ENCODE data around the gene PITRM1. TPM values are rescaled to one million over a fixed set of nuclear protein-coding genes. Genes with fewer than 3 reads are reported as not detected.

The PITRM1 gene
- total RNA-seq, 4 donors from 2014 or later = 73.1 to 109 (median 81.8) TPM

- TF ChIP-seq, protein P1, sequence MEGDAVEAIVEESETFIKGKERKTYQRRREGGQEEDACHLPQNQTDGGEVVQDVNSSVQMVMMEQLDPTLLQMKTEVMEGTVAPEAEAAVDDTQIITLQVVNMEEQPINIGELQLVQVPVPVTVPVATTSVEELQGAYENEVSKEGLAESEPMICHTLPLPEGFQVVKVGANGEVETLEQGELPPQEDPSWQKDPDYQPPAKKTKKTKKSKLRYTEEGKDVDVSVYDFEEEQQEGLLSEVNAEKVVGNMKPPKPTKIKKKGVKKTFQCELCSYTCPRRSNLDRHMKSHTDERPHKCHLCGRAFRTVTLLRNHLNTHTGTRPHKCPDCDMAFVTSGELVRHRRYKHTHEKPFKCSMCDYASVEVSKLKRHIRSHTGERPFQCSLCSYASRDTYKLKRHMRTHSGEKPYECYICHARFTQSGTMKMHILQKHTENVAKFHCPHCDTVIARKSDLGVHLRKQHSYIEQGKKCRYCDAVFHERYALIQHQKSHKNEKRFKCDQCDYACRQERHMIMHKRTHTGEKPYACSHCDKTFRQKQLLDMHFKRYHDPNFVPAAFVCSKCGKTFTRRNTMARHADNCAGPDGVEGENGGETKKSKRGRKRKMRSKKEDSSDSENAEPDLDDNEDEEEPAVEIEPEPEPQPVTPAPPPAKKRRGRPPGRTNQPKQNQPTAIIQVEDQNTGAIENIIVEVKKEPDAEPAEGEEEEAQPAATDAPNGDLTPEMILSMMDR (IDR thresholded peaks at IDR 0.05; ENCODE audit: low read depth) = no peak
Observed at GRCh38 chr10:3169673-3170072, 2.9 kb downstream of the PITRM1 start.

- TF ChIP-seq, protein P1 (IDR thresholded peaks at IDR 0.05; ENCODE audit: low read depth) = no peak
Observed at GRCh38 chr10:3169271-3169670, 3.3 kb downstream of the PITRM1 start.

GRCh38 chr10:3167611-3168330, 4.8 kb downstream of the PITRM1 start:
- TF ChIP-seq, protein P1 (IDR thresholded peaks at IDR 0.05; ENCODE audit: low read depth) = no peak

- TF ChIP-seq, protein P1 (IDR thresholded peaks at IDR 0.05; ENCODE audit: low read depth) = no peak
Observed at GRCh38 chr10:3166496-3167290, 5.9 kb downstream of the PITRM1 start.

DNA sequence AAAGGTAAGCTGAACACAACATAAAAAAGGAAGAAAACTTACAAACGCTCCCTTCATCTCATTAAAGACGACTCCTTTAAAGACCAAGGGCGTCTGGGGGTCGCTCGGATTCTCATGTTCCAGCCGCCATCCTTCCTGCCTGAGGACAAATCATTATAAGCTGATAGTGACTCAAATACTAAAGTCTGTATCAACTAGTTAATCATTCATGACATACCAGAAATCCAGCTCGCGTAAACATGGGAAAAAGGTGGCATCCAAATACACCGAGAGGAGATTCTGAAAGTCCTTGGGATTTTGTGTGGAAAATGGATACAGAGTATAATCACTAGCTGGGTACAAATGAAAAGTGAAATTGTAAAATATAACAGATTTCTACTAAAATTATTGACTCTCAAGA, 7.4 kb downstream of the PITRM1 start:
- TF ChIP-seq, protein P1 (IDR thresholded peaks at IDR 0.05; ENCODE audit: low read depth) = no peak

DNA sequence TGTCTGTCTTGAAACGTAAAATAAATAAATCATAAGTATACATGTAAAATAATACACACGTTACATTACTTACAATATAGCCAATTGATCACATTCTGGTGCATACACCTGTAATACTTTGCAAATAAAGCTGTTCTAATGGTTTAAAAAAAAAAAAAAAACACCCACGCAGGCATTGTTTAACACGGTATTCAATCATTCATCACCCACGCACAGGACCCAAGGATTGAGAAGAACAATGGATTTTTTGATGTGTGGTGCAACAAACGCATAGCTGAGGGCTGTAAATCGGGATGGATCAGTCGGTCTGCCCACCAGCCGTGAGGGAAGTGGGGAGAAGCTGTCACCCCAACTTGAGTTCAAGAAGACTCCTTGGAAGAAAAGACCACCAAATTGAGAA, 8.7 kb downstream of the PITRM1 start:
- TF ChIP-seq, protein P1 (IDR thresholded peaks at IDR 0.05; ENCODE audit: low read depth) = no peak

GRCh38 chr10:3162533-3162932, 10.0 kb downstream of the PITRM1 start:
- TF ChIP-seq, protein P1 (IDR thresholded peaks at IDR 0.05; ENCODE audit: low read depth) = no peak
